ACC112 (cell line): ENCODE results near the gene RAB8A.

Experiments used
- H2AFZ ChIP-seq: fragments of 200-600 bp; sonication (generic); one replicate; pipeline ENCODE4 v1.6.0; 2017; ENCODE audit warnings: antibody characterized with exemption, low read length; ENCODE audit not compliant: unreplicated experiment
- H3K27ac ChIP-seq: fragments of 200-600 bp; sonication (generic); 2 replicates; pipeline ENCODE4 v1.5.1; 2014; ENCODE audit warnings: low read depth, mild to moderate bottlenecking, antibody characterized with exemption, low read length, moderate library complexity
- H3K27me3 ChIP-seq: fragments of 200-600 bp; sonication (generic); 2 replicates; pipeline ENCODE4 v1.6.1; 2014; ENCODE audit warnings: mild to moderate bottlenecking, antibody characterized with exemption, low read length, moderate library complexity, mixed read lengths; ENCODE audit not compliant: insufficient read depth
- H3K36me3 ChIP-seq: fragments of 200-600 bp; sonication (generic); 2 replicates; pipeline ENCODE4 v1.6.1; 2016; ENCODE audit warnings: mild to moderate bottlenecking, antibody characterized with exemption, low read length, moderate library complexity, mixed read lengths; ENCODE audit not compliant: insufficient read depth
- H3K4me1 ChIP-seq: fragments of 200-600 bp; sonication (generic); one replicate; pipeline ENCODE4 v1.6.1; 2016; ENCODE audit warnings: low read length, mixed read lengths; ENCODE audit not compliant: insufficient read depth, unreplicated experiment, control insufficient read depth
- H3K4me3 ChIP-seq: fragments of 200-600 bp; sonication (generic); 2 replicates; pipeline ENCODE4 v1.5.1; 2014; ENCODE audit warnings: mild to moderate bottlenecking, low read depth, low read length
- H3K79me2 ChIP-seq: fragments of 200-600 bp; sonication (generic); one replicate; pipeline ENCODE4 v1.6.0; 2016; ENCODE audit warnings: low read length; ENCODE audit not compliant: control insufficient read depth, unreplicated experiment, insufficient read depth

Gene RAB8A

GRCh38 chr19:16071072-16071691 lies 40.5 kb upstream of the RAB8A start:
- Histone ChIP-seq H3K27me3 (no peaks in the 10 kb centered on the region), H2AFZ (no peak overlapping the region), H3K36me3 (0 out of 2 replicates have a peak, but pooled peaks cover 3% of the 10 kb centered on the region), H3K4me3 (no peak overlapping the region), H3K27ac (peak overlapping the region; percentile 45; the same call in 1 of the 2 replicates), H3K4me1 (peaks cover 24% of the 10 kb centered on the region), H3K79me2 (peaks cover 71% of the 10 kb centered on the region)

- Histone ChIP-seq H2AFZ (no peak overlapping the region), H3K36me3 (peaks cover 5% of the 10 kb centered on the region; the same call in 1 of the 2 replicates), H3K27me3 (no peaks in the 10 kb centered on the region), H3K79me2 (peaks cover 73% of the 10 kb centered on the region), H3K27ac (peak overlapping the region; percentile 3; the same call in 1 of the 2 replicates), H3K4me1 (peaks cover 20% of the 10 kb centered on the region), H3K4me3 (no peak overlapping the region)
Observed at GRCh38 chr19:16073481-16073880, 38.2 kb upstream of the RAB8A start.

GRCh38 chr19:16073988-16074387 lies 37.7 kb upstream of the RAB8A start:
- Histone ChIP-seq H3K27ac (peak overlapping the region; percentile 41; the same call in 1 of the 2 replicates), H3K27me3 (no peaks in the 10 kb centered on the region), H3K36me3 (peaks cover 4% of the 10 kb centered on the region; the same call in 1 of the 2 replicates), H3K79me2 (peaks cover 69% of the 10 kb centered on the region), H3K4me3 (no peak overlapping the region), H2AFZ (no peak overlapping the region), H3K4me1 (peaks cover 19% of the 10 kb centered on the region)

- H3K36me3 ChIP-seq = peaks cover 4% of the 10 kb centered on the region; the same call in 1 of the 2 replicates
- no peak overlapping the region for H2AFZ ChIP-seq
- peaks cover 18% of the 10 kb centered on the region for H3K4me1 ChIP-seq
- peak overlapping the region; percentile 100 for H3K27ac ChIP-seq
- peaks cover 69% of the 10 kb centered on the region for H3K79me2 ChIP-seq
- H3K27me3 ChIP-seq = no peaks in the 10 kb centered on the region
- no peak overlapping the region for H3K4me3 ChIP-seq
Observed at GRCh38 chr19:16074488-16075365, 37.0 kb upstream of the RAB8A start.

- H3K27me3 ChIP-seq = no peaks in the 10 kb centered on the region
- H3K4me3 ChIP-seq = peak overlapping the region; percentile 97
- peak overlapping the region; percentile 100 for H3K27ac ChIP-seq
- no peak overlapping the region for H2AFZ ChIP-seq
- H3K79me2 ChIP-seq = peaks cover 70% of the 10 kb centered on the region
- peaks cover 11% of the 10 kb centered on the region; the same call in 1 of the 2 replicates for H3K36me3 ChIP-seq
- peaks cover 18% of the 10 kb centered on the region for H3K4me1 ChIP-seq
Observed at GRCh38 chr19:16075430-16076153, 36.1 kb upstream of the RAB8A start.

DNA sequence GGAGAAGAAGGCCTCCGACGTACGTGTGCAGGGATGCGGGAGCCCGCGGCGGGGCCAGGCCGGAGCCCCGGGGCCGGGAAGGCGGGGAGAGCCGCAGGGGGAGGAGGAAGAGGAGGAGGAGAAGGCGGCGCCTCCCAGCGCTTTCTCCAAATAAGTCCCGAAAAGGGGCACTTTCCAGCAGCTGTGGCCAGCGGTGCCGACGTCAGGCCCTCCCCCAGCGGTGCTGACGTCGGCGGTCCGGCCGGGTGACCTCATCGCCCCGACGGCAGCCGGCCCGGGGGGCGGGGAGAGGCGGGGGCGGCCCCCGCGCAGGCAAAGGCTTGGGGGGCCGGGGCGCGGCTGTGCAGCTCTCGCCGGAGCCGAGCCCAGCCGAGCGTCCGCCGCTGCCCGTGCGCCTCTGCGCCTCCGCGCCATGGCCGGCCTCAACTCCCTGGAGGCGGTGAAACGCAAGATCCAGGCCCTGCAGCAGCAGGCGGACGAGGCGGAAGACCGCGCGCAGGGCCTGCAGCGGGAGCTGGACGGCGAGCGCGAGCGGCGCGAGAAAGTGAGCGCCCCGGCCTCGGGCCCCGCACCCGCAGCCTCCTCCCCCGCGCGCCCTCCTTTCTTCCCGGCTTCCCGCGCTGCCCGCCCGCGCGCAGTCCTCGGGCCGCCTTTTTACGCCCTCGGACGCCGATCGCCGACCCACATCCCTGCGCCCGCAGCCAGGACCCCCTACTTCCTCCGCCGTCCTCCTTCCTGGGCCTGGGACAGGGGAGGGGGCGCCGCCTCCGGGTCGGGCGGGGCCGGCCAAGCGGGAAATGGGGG lies 35.3 kb upstream of the RAB8A start, which contains the start of gene TPM4:
Gene TPM4, plus strand, starts transcription at position 342 of the 804 bp plus-strand sequence. Its CDS starts 71 bp downstream, at position 413.
- Histone ChIP-seq H3K4me1 (peaks cover 21% of the 10 kb centered on the region), H3K27me3 (no peaks in the 10 kb centered on the region), H3K79me2 (peaks cover 70% of the 10 kb centered on the region), H2AFZ (no peak within 1 kb of the TSS), H3K27ac (peak within 1 kb of the TSS; percentile 100), H3K4me3 (peak within 1 kb of the TSS; percentile 97), H3K36me3 (peaks cover 14% of the 10 kb centered on the region)

DNA sequence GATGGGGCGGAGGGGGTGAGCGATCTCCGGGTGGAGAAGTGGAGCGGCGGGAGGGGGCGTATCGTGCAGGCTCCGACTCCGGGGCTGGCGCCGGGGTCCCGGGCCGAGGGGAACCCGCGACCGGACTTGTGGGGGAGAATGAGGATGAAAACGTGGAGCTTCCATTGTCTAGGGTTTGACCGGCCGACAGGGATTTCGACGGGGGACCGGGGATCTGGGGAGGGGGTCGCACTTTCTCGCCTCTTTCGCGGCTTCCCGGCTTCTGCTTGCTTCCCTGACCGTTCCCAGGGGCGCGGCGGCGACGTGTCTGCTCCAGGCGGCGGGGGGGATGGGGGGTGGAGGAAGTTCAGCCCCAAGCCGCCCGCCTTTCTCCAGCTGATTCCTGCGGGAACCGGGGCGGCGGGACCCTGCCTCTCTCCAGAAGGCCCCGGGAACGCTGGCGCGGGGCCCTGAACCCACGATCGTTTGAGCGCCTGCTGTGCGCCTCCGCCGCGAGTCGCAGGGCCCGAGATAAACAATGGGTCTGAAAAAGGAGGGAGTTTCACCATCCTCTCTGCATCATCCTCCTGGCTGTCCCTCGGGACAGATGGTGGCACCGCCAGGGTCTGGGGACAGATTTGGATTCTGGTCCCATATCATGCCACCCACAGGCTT lies 34.6 kb upstream of the RAB8A start:
- no peaks in the 10 kb centered on the region for H3K27me3 ChIP-seq
- no peak overlapping the region for H2AFZ ChIP-seq
- H3K36me3 ChIP-seq = peaks cover 14% of the 10 kb centered on the region
- peak overlapping the region; percentile 97 for H3K4me3 ChIP-seq
- H3K79me2 ChIP-seq = peaks cover 75% of the 10 kb centered on the region
- H3K27ac ChIP-seq = peak overlapping the region; percentile 100
- peaks cover 21% of the 10 kb centered on the region for H3K4me1 ChIP-seq

GRCh38 chr19:16077984-16078758 lies 33.5 kb upstream of the RAB8A start:
- H3K4me3 ChIP-seq = peak overlapping the region; percentile 97
- peaks cover 81% of the 10 kb centered on the region for H3K79me2 ChIP-seq
- H3K27me3 ChIP-seq = no peaks in the 10 kb centered on the region
- peaks cover 18% of the 10 kb centered on the region for H3K36me3 ChIP-seq
- H3K27ac ChIP-seq = peak overlapping the region; percentile 100
- peaks cover 21% of the 10 kb centered on the region for H3K4me1 ChIP-seq
- no peak overlapping the region for H2AFZ ChIP-seq
